Endodermal cell (in vitro differentiated cells): ENCODE data around the gene ZNF513. TPM values are rescaled to one million over a fixed set of nuclear protein-coding genes. Genes with fewer than 3 reads are reported as not detected.

Experiments
- DNase-seq: peaks from one replicate; pipeline ENCODE4 v3.0.0-alpha.2; 2017
- H3K27ac ChIP-seq: 2 replicates; pipeline ENCODE4 v1.5.1; 2013; ENCODE audit warnings: mild to moderate bottlenecking, low read depth, low read length, moderate library complexity
- H3K27me3 ChIP-seq: 2 replicates; pipeline ENCODE4 v1.6.1; 2013; ENCODE audit warnings: mild to moderate bottlenecking, low read length, moderate library complexity; ENCODE audit not compliant: insufficient read depth, control insufficient read depth, poor library complexity, severe bottlenecking
- H3K36me3 ChIP-seq: 2 replicates; pipeline ENCODE4 v1.7.0; 2013; ENCODE audit warnings: mild to moderate bottlenecking, low read length, moderate library complexity; ENCODE audit not compliant: control insufficient read depth, insufficient read depth
- H3K4me1 ChIP-seq: one replicate; pipeline ENCODE4 v1.7.0; 2013; ENCODE audit warnings: low read length; ENCODE audit not compliant: control insufficient read depth, insufficient read depth
- H3K4me3 ChIP-seq: 2 replicates; pipeline ENCODE4 v1.5.1; 2013; ENCODE audit warnings: mild to moderate bottlenecking, low read length, moderate library complexity
- H3K9ac ChIP-seq: 2 replicates; pipeline ENCODE4 v1.6.1; 2013; ENCODE audit warnings: mild to moderate bottlenecking, low read length, moderate library complexity; ENCODE audit not compliant: poor library complexity, severe bottlenecking; ENCODE audit errors: extremely low read depth
- H3K9me3 ChIP-seq: 2 replicates; pipeline ENCODE4 v1.6.1; 2013; ENCODE audit warnings: mild to moderate bottlenecking, low read length, moderate library complexity; ENCODE audit not compliant: control insufficient read depth
- H3K27ac Mint-ChIP-seq: 2 replicates; pipeline ENCODE4 v1.8.0; 2020; ENCODE audit warnings: mixed read lengths
- H3K27me3 Mint-ChIP-seq: 2 replicates; pipeline ENCODE4 v1.8.0; 2021; ENCODE audit warnings: mild to moderate bottlenecking, mixed read lengths; ENCODE audit not compliant: insufficient read depth
- H3K36me3 Mint-ChIP-seq: 2 replicates; pipeline ENCODE4 v1.8.0; 2020; ENCODE audit warnings: low read depth, mixed read lengths
- H3K4me1 Mint-ChIP-seq: 2 replicates; pipeline ENCODE4 v1.8.0; 2020; ENCODE audit warnings: mixed read lengths
- H3K4me3 Mint-ChIP-seq: 2 replicates; pipeline ENCODE4 v1.8.0; 2020; ENCODE audit warnings: mild to moderate bottlenecking, moderate library complexity, mixed read lengths
- H3K9me3 Mint-ChIP-seq: 2 replicates; pipeline ENCODE4 v1.8.0; 2020; ENCODE audit warnings: mild to moderate bottlenecking, mixed read lengths
- CTCF ChIP-seq: fragments of 200-600 bp; sonication (generic); conservative IDR thresholded peaks from 2 replicates; pipeline ENCODE4 v1.5.0; 2021; ENCODE audit warnings: antibody characterized with exemption, mild to moderate bottlenecking
- WGBS, 2 experiments: methylation state at CpG; one replicate each; pipeline versions ENCODE4 v1.1.5 to v1.1.7; 2013; ENCODE audit warnings: missing lambda C conversion rate in 2 of 2, mixed read lengths in 1 of 2; ENCODE audit not compliant: insufficient coverage in 1 of 2, insufficient read length in 1 of 2; 5-methylcytosine and 5-hydroxymethylcytosine counted together
- long read RNA-seq, 4 experiments: library from polyadenylated mRNA in 2 of 4; library from RNA in 1 of 4; library from capped mRNA in 1 of 4; stranded (forward) in 3 of 4; unstranded in 1 of 4; transcript quantifications; one replicate each; pipeline ENCODE4 v2.0.0, GENCODE V29; 2020 to 2021; ENCODE audit warnings: inconsistent platforms in 1 of 4
- polyA plus RNA-seq, 2 experiments: library from polyadenylated mRNA; stranded (reverse); fragments of 50-300 nt; gene quantifications; one replicate each; pipeline ENCODE4 v1.2.3, GENCODE V29; 2013
- total RNA-seq, 2 donors: library from RNA; stranded (reverse); fragmentation: NEBNext Ultra II Directional in 1 of 2; extraction: Animal tissue kit (Norgen Biotek cat#: 25700) in 1 of 2; gene quantifications; 2 replicates in 1 of 2; 3 replicates in 1 of 2; pipeline ENCODE4 v1.2.1, GENCODE V29; 2021

ZNF513 gene
- total RNA-seq: 10 to 100 TPM; 30.7 to 32.5 TPM
- 21.3 TPM for polyA plus RNA-seq (2013, experiment 1 of 2)
- 20.5 TPM for polyA plus RNA-seq (2013, experiment 2 of 2)
- long read RNA-seq, experiment 1, partial matches to known transcripts: 11 of 13 reads
- long read RNA-seq, experiment 1, other reads (novel, unspliced or antisense): 2 of 13 reads
- long read RNA-seq, experiment 2, transcript ZNF513-201 (4 exons, 2,139 nt): major isoform, 68 of 106 reads
- long read RNA-seq, experiment 2, transcript ZNF513-202 (3 exons, 2,077 nt): minor isoform, 11 of 106 reads
- long read RNA-seq, experiment 2, partial matches to known transcripts: 2 of 106 reads
- long read RNA-seq, experiment 2, other reads (novel, unspliced or antisense): 25 of 106 reads
- long read RNA-seq, experiment 3, partial matches to known transcripts: 0 of 6 reads
- long read RNA-seq, experiment 3, other reads (novel, unspliced or antisense): 5 of 6 reads
- long read RNA-seq, experiment 4, partial matches to known transcripts: 0 of 5 reads
- long read RNA-seq, experiment 4, other reads (novel, unspliced or antisense): 4 of 5 reads

GRCh38 chr2:27380626-27381545 lies at the start of gene ZNF513:
Gene ZNF513 (minus strand): TSS chr2:27380734. CDS start chr2:27380526, 208 bp downstream.
- H3K36me3 Mint-ChIP-seq: peaks cover 60% of the 10 kb centered on the region
- H3K27ac ChIP-seq: peak within 1 kb of the TSS; percentile 96
- no peaks in the 10 kb centered on the region for H3K27me3 Mint-ChIP-seq
- no peak for TF ChIP-seq CTCF
- H3K4me1 ChIP-seq: peaks cover 4% of the 10 kb centered on the region
- no peaks in the 10 kb centered on the region for H3K27me3 ChIP-seq
- peak within 1 kb of the TSS; percentile 90 for H3K4me3 ChIP-seq
- peaks cover 79% of the 10 kb centered on the region for H3K36me3 ChIP-seq
- peak within 1 kb of the TSS; percentile 92 for H3K4me3 Mint-ChIP-seq
- no peaks in the 10 kb centered on the region for H3K9me3 Mint-ChIP-seq
- peak within 1 kb of the TSS; percentile 98 for H3K27ac Mint-ChIP-seq
- peak; percentile 99 for DNase-seq
- peaks cover 19% of the 10 kb centered on the region for H3K4me1 Mint-ChIP-seq
- 26 to 30% methylated on average over 32 to 67 of the region's 67 CpGs for WGBS, 2 experiments
- H3K9ac ChIP-seq: peak within 1 kb of the TSS; percentile 77
- no peaks in the 10 kb centered on the region for H3K9me3 ChIP-seq

- H3K4me1 Mint-ChIP-seq: peaks cover 22% of the 10 kb centered on the region
- peaks cover 16% of the 10 kb centered on the region for H3K36me3 Mint-ChIP-seq
- Histone ChIP-seq H3K9me3 (no peaks in the 10 kb centered on the region), H3K27ac (peak overlapping the region; percentile 94), H3K36me3 (peaks cover 18% of the 10 kb centered on the region), H3K9ac (peak overlapping the region; percentile 86), H3K4me1 (no peaks in the 10 kb centered on the region), H3K4me3 (peak overlapping the region; percentile 89), H3K27me3 (no peaks in the 10 kb centered on the region)
- no peak for TF ChIP-seq CTCF
- no peaks in the 10 kb centered on the region for H3K9me3 Mint-ChIP-seq
- H3K27me3 Mint-ChIP-seq: no peaks in the 10 kb centered on the region
- peak overlapping the region; percentile 87 for H3K27ac Mint-ChIP-seq
- peak; percentile 96 for DNase-seq
- WGBS, 2 experiments: 0% methylated on average over 10 to 51 of the region's 51 CpGs
- peak overlapping the region; percentile 81 for H3K4me3 Mint-ChIP-seq
Observed at GRCh38 chr2:27428978-27429541, 48.5 kb upstream of the ZNF513 start.
